HG03565 (cell line): ENCODE results near the gene CCDC97.
A peak's percentile ranks its signal among the peaks of the same experiment; 100 is the strongest.
"Not testable (repeated sequence)": the region's sequence is repeated elsewhere in the genome, so short reads cannot be mapped to it uniquely, and the experiment has no call there.

ENCODE experiments used
- ATAC-seq: cut with Tn5 transposase; IDR thresholded peaks from one replicate; pipeline ENCODE4 v1.9.1; 2021; ENCODE audit warnings: mild to moderate bottlenecking, moderate library complexity; ENCODE audit not compliant: unreplicated experiment

The CCDC97 gene

DNA sequence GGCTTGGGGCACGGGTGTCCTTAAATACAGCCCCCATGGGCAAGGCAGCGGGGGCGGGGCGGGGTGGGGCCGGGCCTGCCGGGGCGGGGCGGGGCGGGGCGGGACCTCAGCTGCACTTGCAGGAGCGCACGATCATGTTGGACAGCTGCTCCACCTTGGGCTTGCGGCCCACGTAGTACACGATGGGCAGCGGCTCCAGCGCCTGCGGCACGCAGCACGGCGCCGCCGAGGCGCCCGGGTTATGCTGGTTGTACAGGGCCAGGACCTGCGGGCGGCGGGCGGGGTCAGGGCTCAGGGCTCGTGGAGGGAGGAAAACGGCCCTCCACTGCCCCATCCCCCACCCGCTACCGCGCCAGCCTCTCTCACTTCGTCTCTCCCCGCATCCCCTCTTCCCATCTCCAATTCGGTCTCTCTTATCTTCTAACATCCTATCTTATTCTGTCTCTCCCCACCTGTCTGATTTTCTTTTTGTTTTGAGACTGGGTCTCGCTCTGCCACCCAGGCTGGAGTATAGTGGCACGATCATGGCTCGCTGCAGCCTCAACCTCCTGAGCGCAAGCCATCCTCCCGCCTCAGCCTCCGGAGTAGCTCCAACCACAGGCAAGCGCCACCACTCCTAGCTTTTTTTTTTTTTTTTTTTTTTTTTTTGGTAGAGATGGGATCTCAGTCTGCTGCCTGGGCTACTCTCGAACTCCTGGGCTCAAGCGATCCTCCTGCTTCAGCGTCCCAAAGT lies 21.1 kb downstream of the CCDC97 start:
- ATAC-seq, result no peak

DNA sequence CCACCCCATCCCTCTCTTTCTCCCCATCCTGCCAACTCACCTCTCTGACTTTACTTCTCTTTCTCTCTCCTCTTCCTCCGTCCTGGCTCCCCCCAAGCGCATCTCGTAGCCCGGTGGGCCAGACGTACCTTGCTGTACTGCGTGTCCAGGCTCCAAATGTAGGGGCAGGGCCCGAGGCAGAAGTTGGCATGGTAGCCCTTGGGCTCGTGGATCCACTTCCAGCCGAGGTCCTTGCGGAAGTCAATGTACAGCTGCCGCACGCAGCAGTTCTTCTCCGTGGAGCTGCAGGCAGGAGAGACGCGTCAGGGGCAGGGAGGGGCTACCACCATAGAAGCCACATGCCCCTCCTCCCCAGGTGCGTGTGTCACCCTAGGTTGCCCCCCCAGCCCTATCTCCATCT lies 22.0 kb downstream of the CCDC97 start:
- no peak for ATAC-seq

DNA sequence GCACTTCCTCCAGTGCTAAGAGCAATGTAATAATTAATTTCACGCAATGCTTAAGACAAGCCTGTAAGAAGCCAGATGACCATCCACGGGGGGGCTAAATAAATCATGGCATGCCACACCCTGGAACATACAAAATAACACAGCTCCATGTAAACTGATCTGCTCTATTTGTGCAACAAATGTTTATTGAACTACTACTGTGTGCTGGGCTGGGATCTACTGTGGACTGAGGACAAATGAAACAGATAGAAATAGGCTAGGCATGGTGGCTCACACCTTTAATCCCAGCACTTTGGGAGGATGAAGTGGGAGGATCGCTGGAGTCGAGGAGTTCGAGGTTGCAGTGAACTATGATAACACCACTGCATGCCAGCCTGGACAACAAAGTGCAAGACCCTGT lies 22.5 kb downstream of the CCDC97 start:
- no peak for ATAC-seq

DNA sequence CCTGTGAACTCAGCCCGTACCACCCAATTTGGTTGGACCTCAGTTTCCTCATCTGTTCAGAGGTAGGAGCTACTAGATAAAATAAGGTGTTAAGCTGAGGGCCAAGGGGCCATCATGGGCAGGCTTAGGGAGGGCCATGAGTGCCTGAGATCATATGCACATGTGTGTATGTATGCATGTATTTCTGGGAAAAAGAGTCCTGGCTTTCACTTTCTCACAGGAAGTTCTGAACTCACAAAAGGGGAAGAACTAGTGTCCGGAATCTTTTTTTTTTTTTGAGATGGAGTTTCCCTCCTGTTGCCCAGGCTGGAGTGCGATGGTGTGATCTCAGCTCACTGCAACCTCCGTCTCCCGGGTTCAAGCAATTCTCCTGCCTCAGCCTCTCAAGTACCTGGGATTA lies 24.8 kb downstream of the CCDC97 start:
- ATAC-seq, result no peak

DNA sequence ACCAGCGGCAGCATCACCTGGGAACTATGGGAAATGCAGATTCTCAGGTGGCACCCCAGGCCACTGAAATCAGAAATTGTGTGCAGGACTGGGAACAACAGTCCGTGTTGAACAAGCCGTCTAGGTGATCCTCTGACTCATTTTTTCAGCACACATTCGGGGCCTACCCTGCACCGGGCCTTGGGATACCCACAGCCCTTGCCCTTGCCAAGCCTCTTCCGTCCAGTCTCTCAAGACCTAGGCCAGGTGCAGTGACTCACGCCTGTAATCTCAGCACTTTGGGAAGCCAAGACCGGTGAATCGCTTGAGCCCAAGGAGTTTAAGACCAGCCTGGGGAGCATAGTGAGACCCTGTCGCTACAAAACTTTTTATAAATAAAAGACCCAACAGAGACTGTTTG lies 25.5 kb downstream of the CCDC97 start:
- ATAC-seq, result no peak

DNA sequence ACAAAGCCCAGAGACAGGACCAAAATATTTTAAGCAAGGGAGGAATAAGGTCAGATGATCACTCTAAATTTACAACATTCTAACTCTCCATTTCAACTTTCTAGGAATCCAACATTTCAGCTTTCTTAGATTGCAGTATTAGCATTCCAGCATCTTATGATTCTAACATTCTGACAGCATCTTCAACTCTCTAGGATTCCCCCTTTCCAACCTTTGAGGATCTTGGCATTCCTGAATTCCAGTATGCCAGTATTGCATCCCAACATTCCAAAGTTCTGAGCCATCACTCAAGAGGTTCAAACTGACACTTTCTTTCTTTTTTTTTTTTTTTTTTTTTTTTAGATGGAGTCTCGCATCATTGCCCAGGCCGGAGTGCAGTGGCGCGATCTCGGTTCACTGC lies 30.0 kb downstream of the CCDC97 start:
- ATAC-seq, result no peak

DNA sequence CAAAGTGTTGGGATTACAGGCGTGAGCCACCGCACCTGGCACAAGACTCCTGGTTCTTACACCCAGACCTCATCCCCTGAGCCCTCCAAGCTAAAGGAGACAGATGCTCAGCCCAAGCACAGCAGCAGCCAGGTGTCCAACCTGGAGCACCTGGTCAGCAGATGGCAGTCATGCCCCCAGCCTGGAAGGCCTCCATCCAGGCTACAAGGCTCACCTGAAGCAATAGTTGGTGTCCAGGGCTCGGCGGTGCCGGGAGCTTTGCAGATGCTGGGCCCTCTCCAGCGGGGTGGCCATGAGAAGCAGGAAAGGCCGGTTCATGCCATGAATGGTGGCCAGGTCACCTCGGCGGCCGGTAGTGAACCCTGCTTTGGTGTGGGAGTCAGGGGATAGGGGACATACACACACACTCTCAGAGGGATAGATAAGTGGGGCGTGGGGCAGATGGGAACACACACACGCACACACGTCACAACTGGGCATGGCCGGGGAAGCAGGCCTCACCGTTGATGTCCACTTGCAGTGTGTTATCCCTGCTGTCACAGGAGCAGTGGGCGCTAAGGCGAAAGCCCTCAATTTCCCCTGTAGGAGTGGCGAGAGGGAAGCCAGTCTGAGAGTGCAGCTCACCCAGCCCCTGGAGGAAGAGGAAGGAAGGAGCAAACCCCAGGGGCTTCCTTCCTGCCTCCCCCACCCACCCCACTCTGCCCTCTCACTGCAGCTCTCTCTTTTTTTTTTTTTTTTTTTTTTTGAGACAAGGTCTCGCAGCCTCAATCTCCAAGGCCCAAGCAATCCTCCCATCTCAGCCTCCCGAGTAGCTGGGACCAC lies 31.9 kb downstream of the CCDC97 start:
- ATAC-seq, result no peak

DNA sequence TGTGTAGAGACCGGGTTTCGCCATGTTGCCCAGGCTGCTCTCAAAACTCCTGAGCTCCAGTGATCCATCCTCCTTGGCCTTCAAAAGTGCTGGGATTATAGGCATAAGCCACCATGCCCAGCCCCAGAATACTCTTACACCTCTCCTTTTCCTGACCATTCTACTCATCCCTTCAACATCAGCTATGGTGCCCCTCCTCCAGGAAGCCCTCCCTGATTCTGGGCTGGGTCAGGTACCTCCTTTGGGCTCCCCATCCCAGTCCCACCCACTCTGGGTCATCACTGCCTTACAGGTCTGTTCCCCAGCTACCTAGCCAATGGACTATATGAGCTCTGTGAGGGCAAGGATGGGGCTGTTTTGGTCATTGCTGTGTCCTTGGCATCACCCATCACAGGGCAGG lies 34.2 kb downstream of the CCDC97 start:
- no peak for ATAC-seq

DNA sequence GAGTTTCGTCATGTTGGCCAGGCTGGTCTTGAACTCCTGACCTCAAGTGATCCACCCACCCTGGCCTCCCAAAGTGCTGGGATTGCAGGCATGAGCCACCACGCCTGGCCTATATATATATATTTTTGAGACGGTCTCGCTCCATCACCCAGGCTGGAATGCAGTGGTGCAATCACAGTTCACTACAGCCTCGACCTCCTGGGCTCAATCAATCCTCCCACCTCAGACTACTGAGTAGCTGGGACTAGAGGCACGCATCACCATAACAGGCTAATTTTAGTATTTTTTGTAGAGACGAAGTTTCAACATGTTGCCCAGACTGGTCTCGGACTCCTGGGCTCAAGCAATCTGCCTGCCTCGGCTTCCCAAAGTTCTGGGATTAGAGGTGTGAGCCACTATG lies 36.9 kb downstream of the CCDC97 start:
- ATAC-seq, result not testable (repeated sequence)

DNA sequence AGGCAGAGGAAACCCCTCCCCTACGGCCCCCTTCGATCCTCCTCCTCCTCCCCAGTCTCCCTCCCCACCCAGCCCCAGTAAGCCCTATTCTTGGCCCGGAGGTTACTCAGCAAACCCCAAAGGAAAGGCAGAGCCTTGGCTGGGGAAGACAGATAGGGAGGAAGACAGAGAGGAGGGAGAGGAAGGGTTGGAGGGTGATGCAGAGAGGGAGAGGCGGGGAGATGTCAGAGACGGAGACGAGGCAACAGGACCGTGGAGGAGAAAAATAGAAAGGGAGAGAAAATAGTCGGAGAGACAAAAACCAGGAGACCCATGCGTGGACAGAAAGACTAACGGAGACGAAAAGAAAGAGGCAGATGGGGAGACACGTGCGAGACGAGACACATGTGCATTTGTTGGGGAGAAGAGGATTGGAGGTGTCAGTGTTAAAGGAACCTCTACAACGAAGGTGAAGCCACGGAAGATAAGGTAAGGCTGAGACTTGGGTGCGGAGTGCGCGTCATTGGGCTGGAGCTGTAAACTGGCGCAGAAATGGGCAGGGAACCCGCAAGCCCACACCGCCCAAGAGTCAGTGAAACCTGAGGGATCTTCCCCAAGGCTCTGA lies 40.9 kb downstream of the CCDC97 start:
- ATAC-seq, result no peak

DNA sequence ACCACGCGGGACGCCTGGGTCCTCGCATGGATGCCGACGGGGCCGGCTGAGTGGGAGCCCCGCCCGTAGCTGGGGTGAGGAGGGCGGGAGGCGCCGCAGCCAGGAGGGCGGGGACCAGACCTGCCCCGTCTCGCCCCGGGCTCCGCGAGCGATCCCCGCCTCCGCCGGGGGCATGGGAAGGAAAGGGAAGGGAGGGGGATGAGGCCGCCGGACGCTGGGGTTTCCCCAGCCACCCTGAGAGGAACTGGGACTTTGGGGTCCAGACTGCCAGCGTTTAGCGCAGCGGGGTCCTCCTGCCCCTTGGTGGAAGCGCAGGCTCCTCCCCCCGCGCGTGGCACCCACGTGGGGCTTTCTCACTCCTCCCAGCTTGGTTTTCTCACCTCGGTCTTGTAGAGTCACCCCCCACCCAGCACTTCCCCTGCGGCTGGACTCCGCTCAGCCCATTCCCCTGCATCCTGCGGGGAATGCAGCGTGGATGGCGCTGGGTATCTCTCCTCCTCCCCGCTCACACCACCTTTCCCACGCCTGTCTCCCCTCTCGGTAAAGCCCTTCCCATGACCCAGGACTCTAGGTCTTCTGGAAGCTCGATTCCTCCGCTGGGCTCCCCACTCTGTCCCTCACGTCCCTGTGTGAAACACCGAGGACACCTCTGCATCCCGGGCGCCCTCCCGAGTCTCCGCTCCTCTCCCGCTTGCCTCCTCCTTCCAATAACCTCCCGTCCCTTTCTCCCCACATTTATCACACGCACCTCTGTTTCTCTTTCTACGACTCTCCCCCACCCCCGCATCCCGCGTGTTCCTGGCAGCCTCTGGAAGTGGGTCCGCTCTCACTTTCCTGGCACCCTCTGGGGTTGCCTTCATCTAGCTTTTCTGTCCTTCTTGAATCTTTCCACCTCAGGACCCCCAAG lies 41.6 kb downstream of the CCDC97 start:
- ATAC-seq, result no peak

DNA sequence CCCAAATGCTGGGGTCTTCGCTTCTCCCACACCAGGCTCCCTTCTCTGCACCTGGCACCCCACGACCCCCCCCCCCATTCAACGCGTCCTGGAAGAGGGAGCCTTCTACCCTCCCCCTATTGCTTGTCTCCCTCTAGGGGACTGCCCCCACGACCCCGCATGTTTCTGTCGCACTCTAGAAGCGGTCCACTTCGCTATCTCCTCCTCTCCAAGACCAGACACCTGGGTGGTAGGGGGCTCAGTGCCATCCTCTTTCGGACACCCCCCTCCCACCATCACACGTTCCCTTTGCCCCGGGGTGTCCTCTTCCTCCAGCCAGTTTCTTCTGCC lies 42.3 kb downstream of the CCDC97 start:
- ATAC-seq, result no peak

DNA sequence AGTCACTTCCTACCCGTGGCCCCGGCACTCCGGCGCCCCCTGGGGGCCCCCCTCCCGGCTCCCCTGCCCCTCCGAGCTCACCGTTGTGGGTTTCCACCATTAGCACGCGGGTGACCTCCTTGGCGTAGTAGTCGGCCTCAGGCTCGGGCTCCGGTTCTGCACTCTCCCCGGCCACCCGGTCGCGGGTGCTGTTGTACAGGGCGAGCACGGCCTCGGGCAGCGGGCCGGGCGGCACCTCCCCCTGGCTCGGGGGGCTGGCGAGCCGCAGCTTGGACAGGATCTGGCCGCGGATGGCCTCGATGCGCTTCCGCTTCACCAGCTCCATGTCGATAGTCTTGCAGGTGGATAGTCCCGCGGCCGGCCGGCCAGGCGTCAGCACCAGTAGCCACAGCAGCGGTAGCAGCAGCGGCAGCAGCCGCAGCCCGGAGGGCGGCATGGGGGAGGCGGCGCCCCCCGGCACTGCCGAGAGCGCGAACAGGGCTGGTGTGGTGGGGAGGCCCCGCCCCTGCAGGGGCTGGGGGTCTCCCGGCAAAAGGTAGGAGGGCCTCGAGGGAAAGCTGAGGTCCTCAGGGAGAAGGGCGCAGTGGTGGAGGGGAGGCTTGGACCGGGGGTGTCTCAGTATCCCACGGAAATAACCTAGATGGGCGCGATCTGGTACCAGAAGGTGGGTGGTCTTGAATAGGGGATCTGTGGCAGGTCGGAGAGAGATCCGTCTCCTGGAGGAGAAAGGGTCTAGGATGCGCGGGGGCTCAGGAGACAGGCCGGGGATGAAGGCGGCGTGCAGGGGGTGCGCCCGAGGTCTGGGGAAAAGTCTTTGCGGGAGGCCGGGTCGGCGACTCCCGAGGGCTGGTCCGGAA lies 42.9 kb downstream of the CCDC97 start:
- ATAC-seq, result no peak

DNA sequence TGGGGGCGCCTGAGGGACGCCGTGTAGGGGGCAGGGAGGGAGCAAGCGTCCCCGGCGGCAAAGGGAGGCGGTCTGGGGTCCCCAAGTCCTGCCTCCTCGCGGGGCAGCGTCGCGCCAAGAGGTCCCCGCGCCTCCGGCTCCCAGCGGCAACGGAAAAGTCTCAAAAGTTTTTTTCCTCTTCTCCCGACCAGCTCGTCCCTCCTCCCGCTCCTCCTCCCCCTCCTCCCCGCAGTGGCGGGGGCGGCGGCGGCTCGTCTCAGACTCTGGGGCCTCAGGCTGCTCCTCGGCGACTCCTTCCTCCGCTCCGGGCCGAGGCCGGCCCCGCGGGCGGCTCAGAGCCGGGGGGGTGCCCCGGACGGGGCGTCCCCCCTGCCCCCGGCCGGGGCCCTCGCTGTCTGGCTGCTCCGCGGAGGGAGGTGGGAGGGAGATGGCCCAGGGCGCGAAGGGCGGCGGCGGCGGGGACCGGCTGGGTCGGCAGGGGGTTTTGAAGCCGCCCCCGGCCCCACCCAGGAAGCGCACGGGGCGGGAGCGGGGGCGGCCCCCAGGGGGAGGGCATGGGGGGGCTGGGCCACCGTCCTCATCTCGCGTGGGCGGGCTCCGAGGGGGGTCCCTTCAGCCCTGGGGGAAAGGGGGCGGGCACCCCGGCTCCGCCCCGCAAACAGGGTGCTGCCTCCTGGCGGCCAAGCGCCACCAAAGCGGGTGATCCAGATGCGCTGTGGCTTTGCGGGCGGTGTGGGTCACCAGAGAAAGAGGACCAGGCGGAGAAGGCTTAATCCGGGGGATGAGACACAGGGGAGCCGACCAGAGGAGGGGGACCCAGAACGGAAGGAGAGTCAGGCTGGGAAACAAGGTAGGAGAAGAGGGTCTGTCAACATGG lies 43.7 kb downstream of the CCDC97 start, which contains the start of gene TGFB1:
TGFB1 (minus strand) TSS at position 457 of the 877 bp plus-strand sequence. CDS start 878 bp downstream, outside the sequence.
- ATAC-seq, result peak; percentile 32

DNA sequence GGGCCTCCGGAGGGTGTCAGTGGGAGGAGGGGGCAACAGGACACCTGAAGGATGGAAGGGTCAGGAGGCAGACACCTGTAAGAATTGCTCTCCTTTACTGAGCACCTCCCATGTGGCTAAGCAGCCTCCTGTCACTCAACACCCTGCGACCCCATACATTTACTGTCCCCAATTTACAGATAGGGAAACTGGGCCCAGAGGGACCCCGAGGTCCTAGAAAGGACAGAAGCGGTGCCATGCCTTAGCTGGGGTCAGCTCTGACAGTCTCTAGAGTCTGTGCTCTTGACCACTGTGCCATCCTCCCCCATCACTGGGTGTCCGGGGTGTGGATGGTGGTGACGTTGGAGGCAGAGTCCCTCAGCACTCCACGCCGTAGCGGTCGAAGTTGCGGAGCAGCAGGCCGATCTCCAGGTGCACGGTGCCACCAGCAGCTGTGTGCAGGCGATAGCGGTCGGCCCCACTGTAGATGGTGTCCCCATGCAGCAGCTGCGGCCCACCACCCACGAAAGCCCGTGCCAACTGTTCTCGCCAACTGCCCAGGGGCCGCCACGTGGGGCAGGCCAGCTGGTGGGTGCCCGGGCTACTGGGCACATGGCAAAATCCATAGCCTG lies 44.5 kb downstream of the CCDC97 start:
- no peak for ATAC-seq

DNA sequence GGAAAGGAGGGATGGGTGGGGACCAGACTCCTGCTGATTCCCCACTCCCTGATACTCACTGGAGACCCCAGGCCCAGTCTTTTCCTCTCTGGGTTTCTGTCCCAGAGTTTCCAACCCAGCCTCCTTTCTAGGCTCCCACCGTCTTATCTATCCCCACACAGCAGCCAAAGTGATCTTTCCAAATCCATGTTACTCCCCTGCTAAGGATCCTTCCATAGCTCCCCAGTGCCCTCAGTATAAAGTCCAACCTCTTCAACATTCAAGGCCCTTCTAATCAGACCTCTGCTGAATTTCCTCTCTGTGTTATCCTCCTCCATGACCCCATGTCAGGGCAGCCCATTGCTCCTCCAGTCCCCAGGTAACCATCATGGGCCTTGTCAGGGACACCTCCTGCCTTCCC lies 45.1 kb downstream of the CCDC97 start:
- no peak for ATAC-seq

DNA sequence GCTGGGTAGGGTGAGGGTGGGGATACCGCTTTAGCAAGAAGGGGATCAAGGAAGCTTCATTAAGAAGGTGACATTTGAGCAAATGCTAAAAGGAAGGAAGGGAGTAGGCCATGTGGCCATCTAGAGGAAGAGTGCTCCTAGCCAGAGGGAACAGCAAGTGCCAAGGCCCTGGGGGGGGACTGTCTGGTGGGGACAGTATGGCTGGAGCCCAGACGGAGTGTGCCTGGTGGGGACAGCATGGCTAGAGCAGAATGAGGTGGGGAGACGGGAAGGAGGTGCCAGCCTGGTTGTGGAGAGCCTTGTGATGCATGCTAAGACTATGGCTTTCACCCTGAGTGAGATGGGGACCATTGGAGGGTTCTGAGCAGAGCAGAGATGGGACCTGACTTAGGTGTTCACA lies 45.8 kb downstream of the CCDC97 start:
- ATAC-seq, result no peak

DNA sequence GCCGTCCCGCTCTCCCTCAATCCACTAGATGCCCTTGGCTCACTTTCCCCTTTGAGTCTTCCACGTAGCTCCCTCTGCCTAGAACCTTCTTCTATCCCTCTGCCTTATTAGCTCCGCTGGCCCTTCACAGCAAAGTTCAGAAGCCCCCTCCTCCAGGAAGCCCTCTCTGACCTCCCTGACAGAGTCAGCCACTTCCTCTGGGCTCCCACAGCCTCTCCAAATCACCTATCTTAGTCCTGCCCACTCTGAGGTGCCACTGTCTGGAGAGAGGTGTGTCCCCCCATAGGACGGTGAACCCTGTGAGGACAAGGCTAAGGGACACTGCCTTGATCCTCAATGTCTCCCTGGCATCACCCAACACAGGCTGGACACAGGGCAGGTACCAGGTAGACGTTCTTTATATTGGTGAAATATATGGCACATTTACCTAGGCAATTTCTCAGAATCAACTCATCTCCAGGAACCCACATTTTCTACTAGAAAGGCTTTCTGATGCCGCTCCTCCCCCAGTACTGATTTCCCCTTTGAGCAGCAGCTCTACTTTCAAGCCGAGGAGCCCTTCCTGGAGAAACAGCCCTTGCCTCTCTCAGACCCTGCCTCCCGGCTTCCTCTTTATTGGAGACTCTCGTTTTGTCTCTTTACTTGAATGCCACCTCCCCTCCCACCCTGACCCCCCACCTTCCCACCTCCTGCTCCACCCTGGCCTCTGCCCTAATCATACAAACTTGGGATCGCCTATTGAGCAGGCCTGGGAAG lies 47.2 kb downstream of the CCDC97 start:
- no peak for ATAC-seq
